Activated naive CD4-positive, alpha-beta T cell treated with anti-CD3 and anti-CD28 coated beads, Interleukin-2, amount 50 U/mL, for 16 hours (primary cell): Measurements from ENCODE around the gene CTNND2.

ENCODE experiments used
- DNase-seq: peaks from one replicate; pipeline ENCODE4 v3.0.0-alpha.2; 2020

Gene CTNND2

DNA sequence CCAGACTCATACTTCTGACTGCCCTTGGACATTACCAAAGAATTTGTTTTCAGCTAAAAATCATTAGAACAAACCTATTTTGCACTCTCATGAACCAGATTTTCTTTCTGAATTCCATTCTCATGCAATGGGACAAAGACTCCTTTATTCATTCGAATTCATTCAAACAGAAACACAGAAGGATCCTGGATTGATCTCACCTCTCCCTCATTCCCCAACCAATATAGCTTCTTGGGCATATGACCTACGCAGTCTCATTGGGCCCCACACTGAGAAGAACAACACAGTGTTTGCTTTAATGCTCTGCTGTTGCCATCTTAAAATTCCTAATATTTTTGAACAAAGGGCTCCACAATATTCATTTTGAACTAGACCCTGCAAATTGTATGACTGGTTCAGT is 392.4 kb downstream of the CTNND2 start:
- DNase-seq, result no peak

- no peak for DNase-seq
Observed at GRCh38 chr5:11510889-11511288, 393.4 kb downstream of the CTNND2 start.

DNA sequence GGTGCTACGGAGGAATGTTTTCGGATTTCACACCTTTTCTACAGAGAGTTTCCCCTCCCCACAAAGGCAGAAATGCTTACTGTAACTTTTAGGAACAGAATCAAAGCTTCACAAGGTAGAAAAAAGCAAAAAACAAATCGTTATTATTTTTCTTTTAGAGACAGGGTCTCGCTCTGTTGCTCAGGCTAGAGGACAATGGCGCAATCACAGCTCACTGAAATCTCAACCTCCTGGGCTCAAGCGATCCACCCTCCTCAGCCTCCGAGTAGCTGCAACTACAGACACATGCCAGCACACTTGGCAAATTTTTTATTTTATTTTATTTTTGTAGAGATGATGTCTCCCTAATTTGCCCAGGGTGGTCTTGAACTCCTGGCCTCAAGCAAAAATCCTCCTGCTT is 394.5 kb downstream of the CTNND2 start:
- DNase-seq, result no peak

DNA sequence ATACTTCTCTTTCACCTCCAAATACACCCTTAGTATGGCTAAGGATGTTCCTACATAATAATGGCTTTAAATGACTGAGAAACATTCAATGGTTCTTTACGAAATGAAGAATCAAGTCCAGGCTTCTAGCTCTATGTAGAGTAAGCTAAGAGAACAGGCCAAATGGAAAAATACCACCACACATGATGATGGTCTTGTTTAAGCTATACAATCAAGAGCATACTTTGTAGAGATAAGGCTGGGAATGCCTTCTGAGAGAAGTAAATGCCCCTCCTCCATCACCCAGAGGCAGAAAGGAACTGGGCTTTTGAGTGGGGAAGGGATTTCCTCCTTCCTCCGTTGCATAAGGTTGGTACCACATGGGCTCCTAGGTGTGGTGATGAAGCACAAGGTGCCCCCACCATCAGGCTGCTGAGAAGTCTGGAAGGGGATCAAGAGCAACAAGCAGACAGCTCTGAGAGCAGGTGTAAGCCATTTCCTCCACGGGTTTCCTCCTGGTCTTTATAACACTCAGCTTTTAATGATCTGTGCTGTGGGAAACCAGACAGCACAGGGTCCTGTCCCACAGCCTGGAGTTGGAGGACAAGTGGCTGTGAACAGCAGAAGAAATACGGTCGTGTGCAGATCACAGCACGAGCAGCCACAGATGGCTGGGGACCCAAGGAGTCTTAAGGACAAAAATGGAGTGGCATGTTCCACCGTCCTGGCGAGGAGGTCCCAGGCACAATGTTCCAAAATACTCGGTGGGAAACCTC is 396.9 kb downstream of the CTNND2 start:
- no peak for DNase-seq

DNA sequence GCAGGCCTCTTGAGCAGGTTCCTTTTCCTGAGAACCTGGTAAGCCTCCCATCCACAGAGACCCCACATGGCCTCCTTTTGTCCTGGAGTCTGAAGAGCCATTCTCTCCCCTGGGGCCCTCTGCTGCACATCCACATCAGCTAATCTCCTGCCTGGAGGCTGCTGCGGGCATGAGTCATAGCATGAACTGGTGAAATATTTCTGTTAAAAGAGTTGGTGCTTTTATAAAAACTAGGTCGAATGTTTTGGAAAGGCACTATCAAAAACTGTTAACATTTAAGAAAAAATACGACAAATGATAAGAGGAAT is 399.4 kb downstream of the CTNND2 start:
- DNase-seq, result no peak

DNA sequence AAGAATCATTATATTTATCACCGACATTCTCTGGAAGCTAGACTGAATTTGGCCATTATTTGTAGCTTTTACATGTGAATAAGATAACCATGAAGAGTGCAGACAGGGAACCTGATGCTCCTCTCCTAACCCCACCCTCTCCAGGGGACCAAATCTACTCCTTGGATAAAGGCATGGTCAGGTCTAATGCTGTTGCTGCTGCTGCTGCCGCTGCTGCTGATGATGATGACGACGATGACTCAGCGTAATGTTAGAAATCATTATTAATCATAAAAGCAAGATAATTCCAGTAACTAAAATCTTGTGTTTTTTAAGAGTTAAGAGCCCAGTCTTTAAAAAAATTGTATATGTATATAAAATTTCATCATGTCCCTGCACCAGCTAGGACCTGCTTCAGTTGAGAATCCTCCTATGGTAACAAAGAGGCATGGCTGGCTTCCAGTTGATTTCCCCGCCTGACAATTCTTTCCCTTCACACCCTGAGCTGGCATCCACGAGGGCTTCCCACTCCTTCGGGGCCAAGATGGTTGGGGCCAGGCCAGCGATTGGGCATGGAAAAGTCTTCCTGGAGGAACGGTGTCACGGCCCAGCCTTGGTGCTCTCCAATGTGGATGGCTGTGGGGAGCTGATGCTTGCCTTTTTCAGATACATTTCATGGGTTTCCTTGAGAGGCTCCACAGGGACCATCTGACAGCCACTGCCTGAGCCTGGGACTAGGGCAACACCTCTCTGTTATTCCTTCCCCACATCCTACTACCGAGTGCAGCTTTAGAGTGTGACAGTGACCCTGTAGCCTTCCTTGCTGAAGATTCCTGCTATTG is 400.0 kb downstream of the CTNND2 start:
- no peak for DNase-seq

DNA sequence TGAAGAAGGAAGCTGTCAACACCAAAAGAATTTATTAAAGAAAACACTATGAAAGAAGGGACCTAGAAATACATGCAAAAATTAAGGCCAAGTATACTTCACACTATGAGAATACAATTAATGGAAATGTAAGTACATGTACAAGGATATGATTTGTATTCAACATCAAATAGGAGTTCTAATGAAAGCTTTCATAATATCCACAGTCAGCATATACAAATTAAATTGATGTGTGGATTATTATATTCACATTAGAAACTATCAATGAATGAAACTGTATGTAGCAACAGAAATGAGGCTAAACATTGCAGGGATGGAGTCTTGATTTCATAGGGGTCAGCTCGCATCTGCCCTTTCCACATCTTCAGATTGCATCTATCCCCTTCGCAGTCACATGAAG is 401.5 kb downstream of the CTNND2 start:
- DNase-seq, result no peak

GRCh38 chr5:11497651-11498050 is 406.6 kb downstream of the CTNND2 start:
- no peak for DNase-seq

DNA sequence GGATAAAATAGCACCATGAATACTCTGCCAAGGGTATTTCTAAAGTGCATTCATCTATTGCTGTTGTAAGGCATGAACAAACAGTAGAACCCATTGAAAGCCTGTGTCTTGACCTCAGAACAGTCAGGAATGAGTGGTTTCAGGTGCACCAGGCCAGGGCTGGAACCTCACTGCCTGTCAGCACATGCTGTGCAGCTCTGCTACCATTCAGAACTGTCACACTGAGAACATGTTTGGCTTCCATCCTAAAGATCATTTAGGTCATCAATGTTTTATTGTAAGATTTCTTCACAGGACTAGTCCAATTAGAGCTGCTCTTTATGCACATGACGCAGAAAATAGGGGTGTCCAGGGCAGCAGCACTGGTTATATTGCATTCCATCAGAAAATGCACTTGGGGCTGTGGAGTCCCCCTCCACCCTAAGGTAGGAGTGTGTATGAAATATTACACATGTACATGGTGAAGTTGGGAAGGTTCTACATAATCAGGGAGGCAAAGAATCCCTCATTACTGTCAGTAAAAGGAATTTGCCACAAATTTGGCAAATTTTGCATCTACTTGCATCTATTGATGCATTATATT is 408.0 kb downstream of the CTNND2 start:
- DNase-seq, result no peak

GRCh38 chr5:11494340-11494739 is 409.9 kb downstream of the CTNND2 start:
- no peak for DNase-seq

- no peak for DNase-seq
Observed at GRCh38 chr5:11491404-11492075, 412.7 kb downstream of the CTNND2 start.

GRCh38 chr5:11483630-11484029 is 420.6 kb downstream of the CTNND2 start:
- no peak for DNase-seq

- no peak for DNase-seq
Observed at GRCh38 chr5:11482011-11482410, 422.2 kb downstream of the CTNND2 start.

DNA sequence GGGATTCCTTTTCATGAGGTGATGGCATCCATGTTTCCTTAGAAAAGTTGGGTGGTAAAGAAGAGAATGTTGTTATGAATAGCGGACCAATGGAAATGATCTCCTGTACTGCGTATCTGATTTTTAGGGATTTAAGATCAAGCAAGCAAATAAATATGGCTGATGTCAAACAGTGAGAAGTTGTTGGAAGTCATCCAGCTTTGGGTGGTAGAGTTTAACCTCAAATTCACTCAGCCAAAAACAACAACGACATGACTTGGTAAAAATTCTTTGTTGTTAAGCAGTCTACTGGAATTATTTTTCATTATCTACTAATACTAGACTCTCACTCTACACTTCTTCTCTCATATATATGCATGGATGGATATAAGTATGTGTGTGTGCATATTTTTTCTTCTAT is 426.5 kb downstream of the CTNND2 start:
- no peak for DNase-seq

- no peak for DNase-seq
Observed at GRCh38 chr5:11476866-11477265, 427.4 kb downstream of the CTNND2 start.

DNA sequence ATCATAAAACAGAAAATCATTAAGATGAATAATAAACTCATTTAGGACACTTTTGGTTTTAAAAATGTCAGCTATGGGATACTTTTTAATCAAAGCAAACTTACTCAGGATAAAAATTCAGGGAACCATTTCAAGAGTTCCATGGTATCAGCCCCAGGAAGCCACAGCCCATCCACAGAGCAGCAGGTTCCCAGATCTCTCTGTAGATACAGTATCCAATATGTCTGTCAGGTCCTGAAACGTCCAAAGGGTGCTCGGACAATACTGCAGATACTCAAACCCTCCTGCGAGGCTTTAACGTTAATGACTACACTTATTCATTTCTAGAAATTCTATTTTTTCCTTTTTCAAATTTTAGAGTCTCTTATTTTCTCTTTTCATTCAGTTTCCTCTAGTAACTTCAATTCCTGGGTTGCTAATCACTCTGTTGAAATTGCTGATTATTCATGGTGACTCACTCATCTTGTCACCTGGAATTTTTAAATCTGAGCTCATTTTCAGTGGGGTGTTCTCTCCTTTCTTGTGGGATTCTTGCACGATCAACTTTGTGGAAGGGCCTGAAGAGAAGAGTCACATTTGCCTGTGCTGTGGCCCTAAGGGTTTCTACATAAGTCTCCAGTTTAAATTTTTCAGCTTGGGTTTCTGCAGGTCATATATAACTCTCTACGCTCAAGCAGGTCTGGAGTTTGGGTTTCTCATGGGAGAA is 435.8 kb downstream of the CTNND2 start:
- no peak for DNase-seq

DNA sequence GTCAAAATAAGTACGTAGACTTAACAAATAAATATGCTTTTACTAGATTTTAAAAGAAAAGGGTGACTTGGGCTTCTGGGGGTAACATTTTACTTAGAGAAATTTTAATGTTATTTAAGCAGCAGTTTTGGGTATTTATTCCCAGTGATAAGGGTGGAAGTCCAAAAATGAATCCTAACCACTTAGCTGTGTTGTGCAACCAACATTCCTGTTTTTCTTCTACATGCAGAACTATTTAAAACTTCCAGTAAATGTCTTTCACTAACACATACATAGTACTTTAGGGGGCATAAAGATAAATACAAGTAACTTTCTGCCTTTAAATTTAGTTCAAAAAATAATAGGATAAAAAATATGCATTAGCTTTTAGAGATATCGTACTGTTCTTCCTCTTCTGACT is 436.7 kb downstream of the CTNND2 start:
- no peak for DNase-seq

DNA sequence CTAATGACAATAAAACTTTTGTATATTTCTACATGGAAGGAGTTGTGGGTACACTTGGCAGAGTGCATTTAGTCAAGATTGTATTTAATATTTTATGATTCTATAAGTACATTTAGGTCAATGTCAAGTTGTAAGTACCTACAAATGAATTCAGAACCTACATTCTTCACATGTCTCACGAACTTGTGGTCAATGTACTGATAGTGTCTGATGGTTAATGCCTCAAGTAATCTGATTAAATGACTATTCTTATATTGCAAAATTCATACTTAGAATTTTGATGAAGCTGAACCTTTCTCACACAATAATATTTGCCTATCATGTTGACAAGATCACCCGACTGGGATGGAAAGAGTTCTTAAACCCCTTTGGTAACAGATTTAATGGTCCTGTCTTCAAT is 444.5 kb downstream of the CTNND2 start:
- DNase-seq, result no peak

GRCh38 chr5:11455505-11455904 is 448.7 kb downstream of the CTNND2 start:
- DNase-seq, result no peak

DNA sequence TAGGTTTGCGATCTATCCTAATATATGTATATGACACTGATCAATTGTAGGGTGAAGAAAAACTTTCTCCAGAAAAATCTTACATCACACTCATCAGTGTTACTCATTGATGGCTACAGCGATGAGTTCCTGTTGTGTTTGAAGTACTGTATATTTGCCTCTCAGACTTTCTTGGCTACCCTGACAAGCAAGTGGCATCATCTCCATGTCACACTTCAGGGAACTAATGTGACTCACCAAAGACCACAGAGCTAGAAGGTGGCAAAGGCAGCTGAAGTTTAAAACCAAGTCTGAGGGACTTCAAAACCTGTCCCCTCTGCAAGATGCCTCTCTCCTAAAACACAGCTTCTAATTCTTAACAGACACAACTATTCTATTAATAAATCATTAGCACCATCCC is 451.4 kb downstream of the CTNND2 start:
- no peak for DNase-seq

- no peak for DNase-seq
Observed at GRCh38 chr5:11449966-11450365, 454.3 kb downstream of the CTNND2 start.

- no peak for DNase-seq
Observed at GRCh38 chr5:11449217-11449616, 455.0 kb downstream of the CTNND2 start.

- no peak for DNase-seq
Observed at GRCh38 chr5:11443831-11444230, 460.4 kb downstream of the CTNND2 start.
